HepG2 (cell line): ENCODE data around the gene TREML1. TPM values are rescaled to one million over a fixed set of nuclear protein-coding genes. Genes with fewer than 3 reads are reported as not detected.

ENCODE experiments used
- ATAC-seq: fragments of 200-7000 bp; cut with Tn5 transposase; 3 replicates; pipeline ENCODE4 v1.9.1; 2020; ENCODE audit warnings: mild to moderate bottlenecking, moderate library complexity
- BruUV-seq: library from RNA; stranded (reverse); fragments of 400-500 nt; replicated peaks from 2 replicates; lab custom pipeline; 2021; lab: Mats Ljungman, UMichigan
- CTCF ChIA-PET: fragments of 300-600 bp; formaldehyde crosslinking; extraction: SDS; loops from one replicate; lab custom pipeline; 2021; ENCODE audit warnings: low total read pairs, inconsistent platforms, low intra/inter-chr PET ratio; lab: Yijun Ruan, JAX
- POLR2A ChIA-PET: fragments of 350-600 bp; sonication (Branson Sonifier 250); formaldehyde crosslinking; loops from one replicate; lab custom pipeline; 2020; ENCODE audit warnings: antibody characterized with exemption, inconsistent platforms; lab: Yijun Ruan, JAX
- DNase-seq: peaks from one replicate; pipeline ENCODE4 v3.0.0-alpha.2; 2015; ENCODE audit warnings: low spot score
- FAIRE-seq: peaks from 3 replicates; lab custom pipeline; 2011; peaks lifted over from hg19 to GRCh38; lab: Jason Lieb, UNC
- H2AFZ ChIP-seq: one replicate; pipeline ENCODE4 v1.6.1; 2011; ENCODE audit warnings: low read length, inconsistent platforms
- H3K27ac ChIP-seq: fragments of 300-600 bp; 3 replicates; pipeline ENCODE4 v1.8.0; 2011; ENCODE audit warnings: mixed run types, mild to moderate bottlenecking, mixed read lengths, low read length, inconsistent platforms; ENCODE audit not compliant: insufficient read depth; ENCODE audit errors: extremely low read length
- H3K27me3 ChIP-seq, 2 experiments: fragments of 200-600 bp in 1 of 2; 2 replicates in 1 of 2; 3 replicates in 1 of 2; pipeline versions ENCODE4 v1.6.0 to v1.8.0; 2011; ENCODE audit warnings: low read length in 2 of 2, mild to moderate bottlenecking in 2 of 2, moderate library complexity in 2 of 2, inconsistent platforms in 1 of 2; ENCODE audit not compliant: insufficient read depth in 2 of 2, control insufficient read depth in 1 of 2
- H3K36me3 ChIP-seq, 2 experiments: fragments of 200-600 bp in 1 of 2; replicated peaks in 1 of 2; 2 replicates in 1 of 2; 3 replicates in 1 of 2; pipeline versions ENCODE4 v1.5.1 to v1.8.0; 2011; ENCODE audit warnings: low read length in 2 of 2, inconsistent platforms in 1 of 2; ENCODE audit not compliant: insufficient read depth in 2 of 2, control insufficient read depth in 1 of 2
- H3K4me1 ChIP-seq: 2 replicates; pipeline ENCODE4 v1.5.1; 2012; ENCODE audit warnings: low read length, inconsistent platforms; ENCODE audit not compliant: insufficient read depth
- H3K4me2 ChIP-seq: 2 replicates; pipeline ENCODE4 v1.6.0; 2011; ENCODE audit warnings: low read depth, low read length, inconsistent platforms
- H3K4me3 ChIP-seq, 3 experiments: fragments of 200-600 bp in 1 of 3; sonication (generic), shearing (Covaris generic) in 1 of 3; replicated peaks in 1 of 3; 2 replicates each; pipeline ENCODE4 v1.5.1; 2011 to 2016; ENCODE audit warnings: low read length in 3 of 3, inconsistent platforms in 2 of 3, low read depth in 2 of 3, mild to moderate bottlenecking in 2 of 3, control low read depth in 1 of 3, mixed read lengths in 1 of 3; ENCODE audit not compliant: insufficient read depth in 1 of 3
- H3K79me2 ChIP-seq: one replicate; pipeline ENCODE4 v1.6.1; 2011; ENCODE audit warnings: low read length, inconsistent platforms; ENCODE audit not compliant: insufficient read depth
- H3K9ac ChIP-seq: 2 replicates; pipeline ENCODE4 v1.6.0; 2011; ENCODE audit warnings: mild to moderate bottlenecking, low read depth, low read length, inconsistent platforms; ENCODE audit not compliant: insufficient read depth
- H3K9me3 ChIP-seq: 2 replicates; pipeline ENCODE4 v1.5.1; 2012; ENCODE audit warnings: mild to moderate bottlenecking, low read length
- H4K20me1 ChIP-seq: 2 replicates; pipeline ENCODE4 v1.6.0; 2011; ENCODE audit warnings: inconsistent platforms, mild to moderate bottlenecking, low read length, moderate library complexity; ENCODE audit not compliant: insufficient read depth
- ARID2 ChIP-seq: sonication (generic); formaldehyde crosslinking; IDR thresholded peaks from 2 replicates; pipeline ENCODE4 v1.8.1; 2022; ENCODE audit warnings: mild to moderate bottlenecking, missing genetic modification reagents, borderline replicate concordance
- ATF1 ChIP-seq: IDR thresholded peaks from 2 replicates; pipeline ENCODE4 v1.6.1; 2016; ENCODE audit warnings: mild to moderate bottlenecking, control low read depth
- GATAD2A ChIP-seq: IDR thresholded peaks from 2 replicates; pipeline ENCODE4 v1.6.1; 2016
- KDM3A ChIP-seq: IDR thresholded peaks from 2 replicates; pipeline ENCODE4 v1.6.1; 2018; ENCODE audit warnings: low read depth, missing compliant biosample characterization
- PITX1 ChIP-seq: sonication (generic); formaldehyde crosslinking; IDR thresholded peaks from 2 replicates; pipeline ENCODE4 v1.5.1; 2020; ENCODE audit warnings: mild to moderate bottlenecking, missing genetic modification reagents
- SIN3B ChIP-seq: fragments of 150-350 bp; IDR thresholded peaks from 2 replicates; pipeline ENCODE4 v1.6.1; 2014; ENCODE audit warnings: low read length
- XBP1 ChIP-seq: sonication (generic); formaldehyde crosslinking; IDR thresholded peaks from 2 replicates; pipeline ENCODE4 v1.5.0; 2020; ENCODE audit warnings: missing genetic modification reagents
- ZFX ChIP-seq: sonication (generic); formaldehyde crosslinking; IDR thresholded peaks from 2 replicates; pipeline ENCODE4 v1.4.0; 2020; ENCODE audit warnings: mild to moderate bottlenecking, low read depth, missing genetic modification reagents, moderate library complexity
- ZNF17 ChIP-seq: sonication (generic); formaldehyde crosslinking; IDR thresholded peaks from 2 replicates; pipeline ENCODE4 v1.5.0; 2020; ENCODE audit warnings: mild to moderate bottlenecking, missing genetic modification reagents
- ZNF30 ChIP-seq: sonication (generic); formaldehyde crosslinking; IDR thresholded peaks from 2 replicates; pipeline ENCODE4 v1.5.0; 2020; ENCODE audit warnings: mild to moderate bottlenecking, missing genetic modification reagents
- ZNF317 ChIP-seq: sonication (generic); formaldehyde crosslinking; IDR thresholded peaks from 2 replicates; pipeline ENCODE4 v1.5.0; 2020; ENCODE audit warnings: mild to moderate bottlenecking, missing genetic modification reagents
- ZNF547 ChIP-seq: sonication (generic); formaldehyde crosslinking; IDR thresholded peaks from 2 replicates; pipeline ENCODE4 v1.5.1; 2020; ENCODE audit warnings: mild to moderate bottlenecking, missing genetic modification reagents
- ZNF567 ChIP-seq: sonication (generic); formaldehyde crosslinking; IDR thresholded peaks from 2 replicates; pipeline ENCODE4 v1.8.1; 2023; ENCODE audit warnings: mild to moderate bottlenecking, missing genetic modification reagents, borderline replicate concordance
- ZNF674 ChIP-seq: sonication (generic); formaldehyde crosslinking; IDR thresholded peaks from 2 replicates; pipeline ENCODE4 v1.5.0; 2020; ENCODE audit warnings: low read depth, mild to moderate bottlenecking, missing genetic modification reagents
- ZNF747 ChIP-seq: sonication (generic); formaldehyde crosslinking; IDR thresholded peaks from 2 replicates; pipeline ENCODE4 v1.8.1; 2023; ENCODE audit warnings: missing genetic modification reagents, mild to moderate bottlenecking, borderline replicate concordance
- WGBS: methylation state at CpG from one replicate; pipeline ENCODE4 v1.1.6; 2017; ENCODE audit warnings: low lambda C conversion rate; 5-methylcytosine and 5-hydroxymethylcytosine counted together
- in situ Hi-C: cut with HindIII; loops from 2 replicates; pipeline ENCODE4 v1.10.0; 2017; ENCODE audit warnings: low pct_unique_long_range_greater_than_20kb; ENCODE audit not compliant: extremely low pct_ligation_motif_present
- intact Hi-C: fragments of 100-400 bp; cut with micrococcal nuclease; formaldehyde crosslinking; loops from one replicate; pipeline ENCODE4 v1.10.0; 2022; ENCODE audit not compliant: unreplicated experiment
- polyA plus RNA-seq, 8 experiments: library from polyadenylated mRNA; depleted of rRNA in 3 of 8; stranded (reverse) in 7 of 8; unstranded in 1 of 8; fragments of >200 nt; fragmentation: Illumina TruSeq in 4 of 8; extraction: Trizol in 4 of 8; gene quantifications; 2 replicates each; pipeline versions ENCODE4 v1.2.1 to v1.2.3, GENCODE V29; 2011 to 2016; ENCODE audit warnings: low read depth in 4 of 8, missing spikeins in 1 of 8, mixed read lengths in 1 of 8; ENCODE audit not compliant: insufficient read depth in 1 of 8
- total RNA-seq, 5 experiments: library from RNA; depleted of rRNA; stranded (reverse); fragments of >200 nt; fragmentation: Illumina TruSeq; extraction: Trizol; gene quantifications; 2 replicates each; pipeline ENCODE4 v1.2.3, GENCODE V29; 2016; ENCODE audit warnings: low read depth in 1 of 5
- TF ChIP-seq, protein P1 (sequence below): sonication (generic); formaldehyde crosslinking; IDR thresholded peaks from 2 replicates; pipeline ENCODE4 v1.8.1; 2023; ENCODE audit warnings: mild to moderate bottlenecking, missing genetic modification reagents
- TF ChIP-seq, protein P2 (sequence below): sonication (generic); formaldehyde crosslinking; IDR thresholded peaks from 2 replicates; pipeline ENCODE4 v1.5.0; 2020; ENCODE audit warnings: mild to moderate bottlenecking, missing genetic modification reagents

Gene TREML1
- total and polyA plus RNA-seq, 2 of the 13 experiments (the other 11 are each of a cell fraction or from before 2014, with no cell fraction given) = not detected

DNA sequence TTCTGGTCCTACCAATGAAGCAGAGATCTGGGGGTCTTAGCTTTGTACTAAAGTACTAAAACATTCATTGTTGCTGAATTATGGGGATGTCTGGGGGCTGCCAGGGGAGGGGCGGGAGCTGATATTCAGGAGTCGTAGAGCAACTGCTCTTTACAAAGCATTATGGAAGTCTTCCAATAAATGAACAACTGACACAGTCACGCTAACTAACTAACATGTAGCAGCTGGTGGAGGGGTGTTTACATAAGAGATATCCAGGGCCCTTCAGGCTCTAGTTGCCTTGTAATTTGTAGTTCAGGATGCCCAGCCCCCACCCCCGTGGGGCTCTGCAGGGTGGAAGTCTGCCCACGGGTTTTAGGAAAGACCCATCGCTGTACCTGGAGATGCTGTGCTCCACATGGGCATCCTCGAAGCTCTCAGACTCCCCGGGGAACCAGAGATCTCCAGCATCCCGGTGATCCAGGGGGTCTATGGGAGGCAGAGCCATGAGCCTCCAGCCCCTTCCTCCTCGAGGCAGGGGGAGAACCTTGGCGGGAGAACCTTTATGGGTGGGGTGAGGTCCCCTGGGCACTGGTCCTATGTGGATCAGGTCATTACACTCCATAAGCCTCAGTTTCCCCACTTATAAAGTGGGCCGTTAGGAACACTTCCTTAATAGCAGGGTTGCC lies 5.4 kb upstream of the TREML1 start:
- Histone ChIP-seq H3K27me3 (peaks cover 1 to 24% of the 10 kb centered on the region in 2 experiments; a peak in 2 of 5 replicates), H3K36me3 (no peaks in the 10 kb centered on the region), H3K27ac (no peak overlapping the region), H2AFZ (no peak overlapping the region), H3K4me1 (peaks cover 19% of the 10 kb centered on the region), H3K79me2 (no peaks in the 10 kb centered on the region), H3K9me3 (no peaks in the 10 kb centered on the region), H4K20me1 (no peaks in the 10 kb centered on the region), H3K4me2 (no peak overlapping the region), H3K4me3 (no peak overlapping the region), H3K9ac (no peak overlapping the region)
- WGBS = 21% methylated on average over 9 of the region's 12 CpGs
- no peak for TF ChIP-seq ZNF567 (CRISPR knock-in tag)
- CTCF ChIA-PET = no interaction called here
- no TSS peak for BruUV-seq
- POLR2A ChIA-PET = no interaction called here
- DNase-seq = no peak
- no peak for FAIRE-seq
- in situ Hi-C loops (no loop called here), intact Hi-C loops (no loop called here)
- no peak for ATAC-seq

- no peak overlapping the region for H3K4me3 ChIP-seq
- no peak for ATAC-seq
- no peak for FAIRE-seq
- no peak for DNase-seq
- no peaks in the 10 kb centered on the region for H4K20me1 ChIP-seq
- no peaks in the 10 kb centered on the region for H3K36me3 ChIP-seq
- in situ Hi-C loops = no loop called here
- no peak overlapping the region for H3K4me2 ChIP-seq
- 57% methylated on average over 5 of the region's 5 CpGs for WGBS
- no peak overlapping the region for H2AFZ ChIP-seq
- H3K4me1 ChIP-seq = peaks cover 25% of the 10 kb centered on the region
- ChIA-PET CTCF (no interaction called here), POLR2A (no interaction called here)
- intact Hi-C loops = no loop called here
- no peaks in the 10 kb centered on the region for H3K79me2 ChIP-seq
- BruUV-seq = no TSS peak
- no peak overlapping the region for H3K27ac ChIP-seq
- H3K27me3 ChIP-seq = peaks cover 1 to 18% of the 10 kb centered on the region in 2 experiments; a peak in 1 of 5 replicates
- no peak overlapping the region for H3K9ac ChIP-seq
- no peaks in the 10 kb centered on the region for H3K9me3 ChIP-seq
- TF ChIP-seq SIN3B = no peak
- TF ChIP-seq ZNF17 (CRISPR knock-in tag) = no peak
- no peak for TF ChIP-seq ZNF547 (CRISPR knock-in tag)
- no peak for TF ChIP-seq ATF1
- TF ChIP-seq ZFX (CRISPR knock-in tag) = no peak
- no peak for TF ChIP-seq PITX1 (CRISPR knock-in tag)
- no peak for TF ChIP-seq ZNF747 (CRISPR knock-in tag)
- TF ChIP-seq ZNF674 = no peak
- TF ChIP-seq, protein P1, sequence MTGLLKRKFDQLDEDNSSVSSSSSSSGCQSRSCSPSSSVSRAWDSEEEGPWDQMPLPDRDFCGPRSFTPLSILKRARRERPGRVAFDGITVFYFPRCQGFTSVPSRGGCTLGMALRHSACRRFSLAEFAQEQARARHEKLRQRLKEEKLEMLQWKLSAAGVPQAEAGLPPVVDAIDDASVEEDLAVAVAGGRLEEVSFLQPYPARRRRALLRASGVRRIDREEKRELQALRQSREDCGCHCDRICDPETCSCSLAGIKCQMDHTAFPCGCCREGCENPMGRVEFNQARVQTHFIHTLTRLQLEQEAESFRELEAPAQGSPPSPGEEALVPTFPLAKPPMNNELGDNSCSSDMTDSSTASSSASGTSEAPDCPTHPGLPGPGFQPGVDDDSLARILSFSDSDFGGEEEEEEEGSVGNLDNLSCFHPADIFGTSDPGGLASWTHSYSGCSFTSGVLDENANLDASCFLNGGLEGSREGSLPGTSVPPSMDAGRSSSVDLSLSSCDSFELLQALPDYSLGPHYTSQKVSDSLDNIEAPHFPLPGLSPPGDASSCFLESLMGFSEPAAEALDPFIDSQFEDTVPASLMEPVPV (CRISPR knock-in tag) = no peak
- TF ChIP-seq XBP1 (CRISPR knock-in tag) = no peak
- TF ChIP-seq, protein P2, sequence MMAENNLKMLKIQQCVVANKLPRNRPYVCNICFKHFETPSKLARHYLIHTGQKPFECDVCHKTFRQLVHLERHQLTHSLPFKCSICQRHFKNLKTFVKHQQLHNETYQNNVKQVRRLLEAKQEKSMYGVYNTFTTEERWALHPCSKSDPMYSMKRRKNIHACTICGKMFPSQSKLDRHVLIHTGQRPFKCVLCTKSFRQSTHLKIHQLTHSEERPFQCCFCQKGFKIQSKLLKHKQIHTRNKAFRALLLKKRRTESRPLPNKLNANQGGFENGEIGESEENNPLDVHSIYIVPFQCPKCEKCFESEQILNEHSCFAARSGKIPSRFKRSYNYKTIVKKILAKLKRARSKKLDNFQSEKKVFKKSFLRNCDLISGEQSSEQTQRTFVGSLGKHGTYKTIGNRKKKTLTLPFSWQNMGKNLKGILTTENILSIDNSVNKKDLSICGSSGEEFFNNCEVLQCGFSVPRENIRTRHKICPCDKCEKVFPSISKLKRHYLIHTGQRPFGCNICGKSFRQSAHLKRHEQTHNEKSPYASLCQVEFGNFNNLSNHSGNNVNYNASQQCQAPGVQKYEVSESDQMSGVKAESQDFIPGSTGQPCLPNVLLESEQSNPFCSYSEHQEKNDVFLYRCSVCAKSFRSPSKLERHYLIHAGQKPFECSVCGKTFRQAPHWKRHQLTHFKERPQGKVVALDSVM = no peak
- no peak for TF ChIP-seq ZNF317 (CRISPR knock-in tag)
- no peak for TF ChIP-seq ARID2 (CRISPR knock-in tag)
- no peak for TF ChIP-seq ZNF30 (CRISPR knock-in tag)
- TF ChIP-seq KDM3A (CRISPR knock-in tag) = no peak
- TF ChIP-seq GATAD2A (CRISPR knock-in tag) = no peak
Measured at GRCh38 chr6:41157323-41157722, 3.2 kb upstream of the TREML1 start.
